ENCODE measurements around the gene PPP2R5C.

Gene PPP2R5C

GRCh38 chr14:101964297-101965180 lies 203.0 kb downstream of the PPP2R5C start, which contains the start of gene DYNC1H1 (continued):
- TF ChIP-seq ZBTB44 (tag by site-specific recombination; IDR thresholded peaks at IDR 0.05) (0 out of 2 replicates have a peak, but pooled peaks have one; percentile 11), ZEB2 (tag by site-specific recombination; IDR thresholded peaks at IDR 0.05) (peak; percentile 34), ZFP37 (tag by site-specific recombination; IDR thresholded peaks at IDR 0.05) (peak; percentile 96), ZNF292 (tag by site-specific recombination; IDR thresholded peaks at IDR 0.05; ENCODE audit: borderline replicate concordance, low read depth) (no peak), ZNF391 (tag by site-specific recombination; IDR thresholded peaks at IDR 0.05; ENCODE audit: borderline replicate concordance, low read depth) (peak; percentile 82; the same call in 1 of the 2 replicates), ZNF146 (tag by site-specific recombination; IDR thresholded peaks at IDR 0.05) (0 out of 2 replicates have a peak, but pooled peaks have one; percentile 28), REPIN1 (tag by site-specific recombination; IDR thresholded peaks at IDR 0.05; ENCODE audit: low read depth) (peak; percentile 44; the same call in 1 of the 2 replicates), ZNF837 (tag by site-specific recombination; IDR thresholded peaks at IDR 0.05) (0 out of 2 replicates have a peak, but pooled peaks have one; percentile 45), SP2 (tag by site-specific recombination; IDR thresholded peaks at IDR 0.05) (peak; percentile 43), ZNF692 (tag by site-specific recombination; IDR thresholded peaks at IDR 0.05) (peak; percentile 61; the same call in 1 of the 2 replicates), ZFHX2 (tag by site-specific recombination; conservative IDR thresholded peaks at IDR 0.05) (0 out of 2 replicates have a peak, but pooled peaks have one; percentile 6), KLF7 (tag by site-specific recombination; IDR thresholded peaks at IDR 0.05; ENCODE audit: borderline replicate concordance) (0 out of 2 replicates have a peak, but pooled peaks have one; percentile 69), ZNF335 (tag by site-specific recombination; conservative IDR thresholded peaks at IDR 0.05) (peak; percentile 34; the same call in 1 of the 2 replicates), ZBTB1 (tag by site-specific recombination; IDR thresholded peaks at IDR 0.05) (peak; percentile 79; the same call in 1 of the 2 replicates), ZNF121 (tag by site-specific recombination; IDR thresholded peaks at IDR 0.05) (no peak; the same call in 1 of the 2 replicates), ZNF624 (tag by site-specific recombination; IDR thresholded peaks at IDR 0.05) (no peak), ZNF48 (tag by site-specific recombination; IDR thresholded peaks at IDR 0.05) (no peak), ZNF510 (tag by site-specific recombination; IDR thresholded peaks at IDR 0.05; ENCODE audit: insufficient replicate concordance) (no peak)
- TF ChIP-seq, protein P1, sequence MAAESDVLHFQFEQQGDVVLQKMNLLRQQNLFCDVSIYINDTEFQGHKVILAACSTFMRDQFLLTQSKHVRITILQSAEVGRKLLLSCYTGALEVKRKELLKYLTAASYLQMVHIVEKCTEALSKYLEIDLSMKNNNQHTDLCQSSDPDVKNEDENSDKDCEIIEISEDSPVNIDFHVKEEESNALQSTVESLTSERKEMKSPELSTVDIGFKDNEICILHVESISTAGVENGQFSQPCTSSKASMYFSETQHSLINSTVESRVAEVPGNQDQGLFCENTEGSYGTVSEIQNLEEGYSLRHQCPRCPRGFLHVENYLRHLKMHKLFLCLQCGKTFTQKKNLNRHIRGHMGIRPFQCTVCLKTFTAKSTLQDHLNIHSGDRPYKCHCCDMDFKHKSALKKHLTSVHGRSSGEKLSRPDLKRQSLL (tag by site-specific recombination; IDR thresholded peaks at IDR 0.05), result peak; percentile 19; the same call in 1 of the 2 replicates
- TF ChIP-seq, protein P2, sequence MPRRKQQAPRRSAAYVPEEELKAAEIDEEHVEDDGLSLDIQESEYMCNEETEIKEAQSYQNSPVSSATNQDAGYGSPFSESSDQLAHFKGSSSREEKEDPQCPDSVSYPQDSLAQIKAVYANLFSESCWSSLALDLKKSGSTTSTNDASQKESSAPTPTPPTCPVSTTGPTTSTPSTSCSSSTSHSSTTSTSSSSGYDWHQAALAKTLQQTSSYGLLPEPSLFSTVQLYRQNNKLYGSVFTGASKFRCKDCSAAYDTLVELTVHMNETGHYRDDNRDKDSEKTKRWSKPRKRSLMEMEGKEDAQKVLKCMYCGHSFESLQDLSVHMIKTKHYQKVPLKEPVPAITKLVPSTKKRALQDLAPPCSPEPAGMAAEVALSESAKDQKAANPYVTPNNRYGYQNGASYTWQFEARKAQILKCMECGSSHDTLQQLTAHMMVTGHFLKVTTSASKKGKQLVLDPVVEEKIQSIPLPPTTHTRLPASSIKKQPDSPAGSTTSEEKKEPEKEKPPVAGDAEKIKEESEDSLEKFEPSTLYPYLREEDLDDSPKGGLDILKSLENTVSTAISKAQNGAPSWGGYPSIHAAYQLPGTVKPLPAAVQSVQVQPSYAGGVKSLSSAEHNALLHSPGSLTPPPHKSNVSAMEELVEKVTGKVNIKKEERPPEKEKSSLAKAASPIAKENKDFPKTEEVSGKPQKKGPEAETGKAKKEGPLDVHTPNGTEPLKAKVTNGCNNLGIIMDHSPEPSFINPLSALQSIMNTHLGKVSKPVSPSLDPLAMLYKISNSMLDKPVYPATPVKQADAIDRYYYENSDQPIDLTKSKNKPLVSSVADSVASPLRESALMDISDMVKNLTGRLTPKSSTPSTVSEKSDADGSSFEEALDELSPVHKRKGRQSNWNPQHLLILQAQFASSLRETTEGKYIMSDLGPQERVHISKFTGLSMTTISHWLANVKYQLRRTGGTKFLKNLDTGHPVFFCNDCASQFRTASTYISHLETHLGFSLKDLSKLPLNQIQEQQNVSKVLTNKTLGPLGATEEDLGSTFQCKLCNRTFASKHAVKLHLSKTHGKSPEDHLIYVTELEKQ (tag by site-specific recombination; IDR thresholded peaks at IDR 0.05; ENCODE audit: borderline replicate concordance), result peak; percentile 38; the same call in 1 of the 2 replicates
- TF ChIP-seq, protein P3, sequence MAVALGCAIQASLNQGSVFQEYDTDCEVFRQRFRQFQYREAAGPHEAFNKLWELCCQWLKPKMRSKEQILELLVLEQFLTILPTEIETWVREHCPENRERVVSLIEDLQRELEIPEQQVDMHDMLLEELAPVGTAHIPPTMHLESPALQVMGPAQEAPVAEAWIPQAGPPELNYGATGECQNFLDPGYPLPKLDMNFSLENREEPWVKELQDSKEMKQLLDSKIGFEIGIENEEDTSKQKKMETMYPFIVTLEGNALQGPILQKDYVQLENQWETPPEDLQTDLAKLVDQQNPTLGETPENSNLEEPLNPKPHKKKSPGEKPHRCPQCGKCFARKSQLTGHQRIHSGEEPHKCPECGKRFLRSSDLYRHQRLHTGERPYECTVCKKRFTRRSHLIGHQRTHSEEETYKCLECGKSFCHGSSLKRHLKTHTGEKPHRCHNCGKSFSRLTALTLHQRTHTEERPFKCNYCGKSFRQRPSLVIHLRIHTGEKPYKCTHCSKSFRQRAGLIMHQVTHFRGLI (tag by site-specific recombination; IDR thresholded peaks at IDR 0.05), result peak; percentile 40; the same call in 1 of the 2 replicates
- TF ChIP-seq, protein P4, sequence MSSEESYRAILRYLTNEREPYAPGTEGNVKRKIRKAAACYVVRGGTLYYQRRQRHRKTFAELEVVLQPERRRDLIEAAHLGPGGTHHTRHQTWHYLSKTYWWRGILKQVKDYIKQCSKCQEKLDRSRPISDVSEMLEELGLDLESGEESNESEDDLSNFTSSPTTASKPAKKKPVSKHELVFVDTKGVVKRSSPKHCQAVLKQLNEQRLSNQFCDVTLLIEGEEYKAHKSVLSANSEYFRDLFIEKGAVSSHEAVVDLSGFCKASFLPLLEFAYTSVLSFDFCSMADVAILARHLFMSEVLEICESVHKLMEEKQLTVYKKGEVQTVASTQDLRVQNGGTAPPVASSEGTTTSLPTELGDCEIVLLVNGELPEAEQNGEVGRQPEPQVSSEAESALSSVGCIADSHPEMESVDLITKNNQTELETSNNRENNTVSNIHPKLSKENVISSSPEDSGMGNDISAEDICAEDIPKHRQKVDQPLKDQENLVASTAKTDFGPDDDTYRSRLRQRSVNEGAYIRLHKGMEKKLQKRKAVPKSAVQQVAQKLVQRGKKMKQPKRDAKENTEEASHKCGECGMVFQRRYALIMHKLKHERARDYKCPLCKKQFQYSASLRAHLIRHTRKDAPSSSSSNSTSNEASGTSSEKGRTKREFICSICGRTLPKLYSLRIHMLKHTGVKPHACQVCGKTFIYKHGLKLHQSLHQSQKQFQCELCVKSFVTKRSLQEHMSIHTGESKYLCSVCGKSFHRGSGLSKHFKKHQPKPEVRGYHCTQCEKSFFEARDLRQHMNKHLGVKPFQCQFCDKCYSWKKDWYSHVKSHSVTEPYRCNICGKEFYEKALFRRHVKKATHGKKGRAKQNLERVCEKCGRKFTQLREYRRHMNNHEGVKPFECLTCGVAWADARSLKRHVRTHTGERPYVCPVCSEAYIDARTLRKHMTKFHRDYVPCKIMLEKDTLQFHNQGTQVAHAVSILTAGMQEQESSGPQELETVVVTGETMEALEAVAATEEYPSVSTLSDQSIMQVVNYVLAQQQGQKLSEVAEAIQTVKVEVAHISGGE (tag by site-specific recombination; conservative IDR thresholded peaks at IDR 0.05; ENCODE audit: low read depth), result peak; percentile 69

Measured in HEK293 (cell line).